GM13976 (cell line): ENCODE measurements around the gene XRN1.
"Not testable (repeated sequence)": the region's sequence is repeated elsewhere in the genome, so short reads cannot be mapped to it uniquely, and the experiment has no call there.

Source experiments
- DNase-seq: peaks from one replicate; pipeline ENCODE4 v3.0.0; 2012; ENCODE audit warnings: low spot score
- CTCF ChIP-seq: IDR thresholded peaks from 2 replicates; pipeline ENCODE4 v1.5.1; 2012; ENCODE audit warnings: borderline replicate concordance, mild to moderate bottlenecking; ENCODE audit not compliant: insufficient read depth; ENCODE audit errors: extremely low read depth, missing control alignments, control extremely low read depth
- in situ Hi-C: fragments of 300-500 bp; cut with MboI; formaldehyde crosslinking; loops from one replicate; pipeline ENCODE4 v1.12.0; 2022; ENCODE audit warnings: low sequenced_read_pairs, mixed read lengths, inconsistent platforms; ENCODE audit not compliant: unreplicated experiment

The XRN1 gene

GRCh38 chr3:142359367-142359766, 88.5 kb downstream of the XRN1 start:
- TF ChIP-seq CTCF, result no peak
- in situ Hi-C loops, result no loop called here
- DNase-seq, result no peak

- no peak for DNase-seq
- in situ Hi-C loops, result no loop called here
- no peak for TF ChIP-seq CTCF
Observed at GRCh38 chr3:142356818-142357217, 91.0 kb downstream of the XRN1 start.

GRCh38 chr3:142355692-142356091, 92.1 kb downstream of the XRN1 start:
- in situ Hi-C loops, result no loop called here
- DNase-seq, result peak; percentile 15
- TF ChIP-seq CTCF, result no peak

GRCh38 chr3:142354076-142354475, 93.8 kb downstream of the XRN1 start:
- in situ Hi-C loops, result no loop called here
- no peak for DNase-seq
- TF ChIP-seq CTCF, result no peak

GRCh38 chr3:142353571-142353970, 94.3 kb downstream of the XRN1 start:
- in situ Hi-C loops, result no loop called here
- no peak for DNase-seq

GRCh38 chr3:142352698-142353097, 95.1 kb downstream of the XRN1 start:
- DNase-seq, in situ Hi-C loops: not testable (repeated sequence)

More at GRCh38 chr3:142353571-142353970, 94.3 kb downstream of the XRN1 start:
- TF ChIP-seq CTCF, result no peak

GRCh38 chr3:142348460-142348859, 99.4 kb downstream of the XRN1 start:
- in situ Hi-C loops, result no loop called here
- no peak for TF ChIP-seq CTCF
- DNase-seq, result no peak
